Measurements from ENCODE around the gene ZNF789.
A peak's percentile ranks its signal among the peaks of the same experiment; 100 is the strongest.
"Not testable (repeated sequence)": the region's sequence is repeated elsewhere in the genome, so short reads cannot be mapped to it uniquely, and the experiment has no call there.

Gene ZNF789

GRCh38 chr7:99457650-99458493 is 14.8 kb upstream of the ZNF789 start:
- DNase-seq (ENCODE audit: low read depth in 3 of 3): no peak

GRCh38 chr7:99459087-99459486 is 13.6 kb upstream of the ZNF789 start:
- no peak for DNase-seq (ENCODE audit: low read depth in 3 of 3)

- no peak for DNase-seq (ENCODE audit: low read depth in 3 of 3)
Observed at GRCh38 chr7:99460651-99461050, 12.0 kb upstream of the ZNF789 start.

DNA sequence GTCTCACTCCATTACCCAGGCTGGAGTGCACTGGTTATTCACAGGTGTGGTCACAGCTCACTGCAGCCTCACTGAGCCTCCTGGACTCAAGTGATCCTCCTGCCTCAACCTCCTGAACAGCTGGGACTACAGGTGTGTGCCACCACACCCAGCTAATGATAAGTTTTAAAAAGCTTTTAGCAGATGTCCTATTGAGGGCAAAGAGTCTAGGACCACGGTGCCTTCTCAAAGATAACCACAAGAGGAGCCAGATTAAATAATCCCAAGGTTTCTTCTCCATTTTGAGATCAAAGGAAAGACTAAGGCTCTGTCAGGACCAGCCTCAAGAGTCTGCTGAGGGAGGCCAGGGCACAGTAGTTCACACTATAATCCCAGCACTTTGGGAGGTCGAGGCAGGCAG is 11.5 kb upstream of the ZNF789 start:
- no peak for DNase-seq (ENCODE audit: low read depth in 3 of 3)

DNA sequence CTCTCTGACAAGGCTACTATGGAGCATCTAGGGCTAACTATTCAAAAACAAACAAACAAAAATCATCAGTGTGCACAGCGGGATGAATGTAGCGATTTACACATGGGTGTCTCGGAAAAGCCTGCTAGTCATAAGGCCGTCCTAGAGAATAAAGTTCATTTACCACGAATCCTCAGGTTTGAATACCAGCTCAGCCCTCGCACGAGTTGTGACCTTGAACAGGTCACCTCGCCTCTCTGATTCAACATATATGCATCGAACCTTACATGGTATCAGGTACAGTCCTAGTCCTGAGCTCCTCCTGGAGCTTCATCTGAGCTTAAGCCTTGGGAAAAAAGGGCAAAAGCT is 7.3 kb upstream of the ZNF789 start:
- no peak for DNase-seq (ENCODE audit: low read depth in 3 of 3)

GRCh38 chr7:99468336-99468918 is 4.3 kb upstream of the ZNF789 start:
- no peak for DNase-seq (ENCODE audit: low read depth in 3 of 3)

DNA sequence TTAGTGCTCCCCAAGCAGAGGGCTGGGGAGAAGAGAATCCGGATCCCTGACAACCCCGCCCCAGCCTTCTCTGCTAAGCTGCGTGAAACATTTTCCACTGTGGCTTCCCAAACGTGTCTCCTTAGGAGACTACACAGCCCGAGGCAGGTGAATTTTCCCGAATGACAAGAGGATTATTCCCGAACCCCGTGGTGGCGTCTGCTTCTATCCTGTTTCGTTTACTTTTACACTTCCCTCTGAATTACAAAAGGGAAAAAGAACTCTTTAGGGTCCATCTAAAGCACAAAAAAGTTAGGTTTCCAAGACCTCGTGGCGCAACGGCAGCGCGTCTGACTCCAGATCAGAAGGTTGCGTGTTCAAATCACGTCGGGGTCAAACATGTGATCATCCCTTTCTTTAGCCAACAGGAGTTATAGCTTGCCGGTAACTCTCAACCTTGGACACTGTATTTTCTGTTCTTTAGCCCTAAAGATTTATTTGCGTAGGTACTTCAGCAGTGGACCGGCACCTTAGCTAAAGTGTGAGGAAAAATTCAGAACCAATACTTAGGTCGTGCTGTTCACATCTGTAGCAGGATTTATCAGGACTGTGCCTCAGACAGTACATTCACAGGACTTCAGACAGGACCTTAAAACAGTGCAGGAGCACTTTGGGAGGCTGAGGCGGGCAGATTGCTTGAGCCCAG is 3.2 kb upstream of the ZNF789 start:
- no peak for DNase-seq (ENCODE audit: low read depth in 3 of 3)

DNA sequence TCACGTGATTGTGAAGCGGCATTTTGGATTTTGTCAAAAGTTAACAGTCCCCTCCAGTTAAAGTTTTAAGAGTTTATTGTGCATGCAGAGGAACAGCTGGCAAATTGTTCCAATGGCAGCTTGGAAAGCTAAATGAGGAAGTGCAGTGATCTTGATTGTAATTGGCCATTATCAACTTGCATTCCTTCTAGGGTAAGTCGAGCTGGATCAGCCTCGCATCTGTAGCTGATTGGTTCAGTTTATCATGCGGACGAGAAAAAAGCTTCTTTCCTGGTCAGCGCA is 566 bp downstream of the ZNF789 start:
- DNase-seq (ENCODE audit: low read depth in 3 of 3): no peak

- DNase-seq (ENCODE audit: low read depth in 3 of 3): no peak
Observed at GRCh38 chr7:99476107-99476506, 3.4 kb downstream of the ZNF789 start.

- no peak for DNase-seq (ENCODE audit: low read depth in 3 of 3)
Observed at GRCh38 chr7:99478464-99479440, 6.1 kb downstream of the ZNF789 start.

DNA sequence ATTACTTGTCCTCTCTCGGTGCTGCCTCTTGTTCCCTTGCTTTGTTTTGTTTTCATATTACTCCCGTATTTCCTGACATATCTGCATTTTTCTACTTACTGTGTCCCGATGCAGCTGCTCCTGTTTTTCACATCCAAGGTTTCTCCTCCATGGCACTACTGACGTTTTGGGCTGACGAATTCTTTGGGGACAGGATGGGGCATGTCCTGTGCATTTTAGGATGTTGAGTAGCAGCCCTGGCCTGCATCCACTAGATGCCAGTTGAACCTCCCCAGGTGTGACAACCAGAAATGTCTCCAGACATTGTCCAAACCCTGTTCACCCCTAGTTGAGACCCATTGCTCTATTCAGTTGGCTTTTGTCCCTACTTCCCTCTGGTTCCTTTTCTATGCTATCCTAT is 12.4 kb downstream of the ZNF789 start:
- no peak for DNase-seq (ENCODE audit: low read depth in 3 of 3)

DNA sequence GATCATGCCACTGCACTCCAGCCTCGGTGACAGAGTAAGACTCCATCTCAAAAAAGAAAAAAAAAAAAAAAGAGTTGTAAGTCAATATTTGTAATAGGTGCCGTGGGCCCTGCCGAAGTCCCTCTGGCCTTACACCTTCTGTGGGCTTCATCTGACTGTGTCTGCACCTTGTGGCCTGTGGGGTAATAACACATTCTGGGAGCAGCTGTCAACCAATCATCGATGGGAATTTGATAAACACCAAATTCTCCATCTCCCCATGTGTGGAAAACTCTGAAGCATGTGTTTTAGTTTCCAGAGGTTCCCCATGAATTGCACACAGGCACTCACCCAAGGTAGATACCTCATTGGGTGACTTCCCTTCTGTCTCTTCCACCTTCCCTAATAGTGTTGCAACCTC is 16.5 kb downstream of the ZNF789 start:
- no peak for DNase-seq (ENCODE audit: low read depth in 3 of 3)

DNA sequence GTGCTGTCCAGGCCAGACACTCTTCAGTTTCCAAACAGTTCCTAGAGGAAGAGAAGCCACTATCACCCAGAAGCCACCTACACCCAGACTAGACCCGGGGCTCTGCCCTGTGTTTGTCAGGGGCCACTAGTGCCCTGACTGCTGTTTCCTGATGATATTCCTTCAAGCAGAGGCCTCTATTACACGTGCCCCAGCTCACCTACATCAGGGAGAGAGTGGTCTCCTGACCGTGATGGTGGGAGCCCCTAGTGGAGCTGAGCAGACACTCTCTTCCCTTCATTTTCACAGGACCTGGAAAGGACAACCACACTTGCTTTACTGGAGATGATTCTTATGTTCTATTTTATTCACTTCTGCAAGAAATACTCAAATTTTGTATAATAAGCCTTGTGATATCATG is 18.2 kb downstream of the ZNF789 start:
- no peak for DNase-seq (ENCODE audit: low read depth in 3 of 3)

- no peak for DNase-seq (ENCODE audit: low read depth in 3 of 3)
Observed at GRCh38 chr7:99493823-99494222, 21.1 kb downstream of the ZNF789 start.

DNA sequence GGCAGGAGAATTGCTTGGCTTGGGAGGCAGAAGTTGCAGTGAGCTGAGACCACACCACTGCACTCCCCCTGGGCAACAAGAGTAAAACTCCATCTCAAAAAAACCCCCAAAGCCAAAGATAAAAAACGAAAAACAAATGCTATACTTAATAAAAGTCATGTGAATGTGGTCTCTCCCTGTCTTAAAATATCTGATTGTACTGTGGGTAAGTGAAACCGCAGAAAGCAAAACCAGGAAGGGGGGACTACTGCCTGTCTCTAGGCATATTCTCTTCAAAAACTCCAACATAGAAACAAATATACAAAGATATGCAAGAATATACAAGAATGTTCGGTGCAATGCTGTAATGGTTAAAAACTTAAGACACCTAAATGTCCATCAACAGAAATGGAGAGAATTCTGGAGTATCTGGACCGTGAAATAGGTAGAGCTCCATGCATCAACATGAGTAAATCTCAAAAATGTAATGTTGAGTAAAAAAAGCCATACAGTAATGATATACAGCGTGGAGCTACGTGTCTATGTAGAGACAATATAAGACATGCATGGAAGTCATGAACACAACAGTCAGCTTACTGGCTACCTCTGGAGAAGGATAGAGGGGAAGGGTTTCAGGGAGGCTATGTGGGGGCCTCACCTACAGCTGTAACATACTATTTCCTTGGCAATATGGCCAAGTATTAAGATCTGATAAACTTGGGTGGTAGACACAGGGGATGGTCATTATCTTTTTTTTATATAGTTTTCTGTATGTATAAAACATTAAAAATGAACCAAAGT is 25.3 kb downstream of the ZNF789 start:
- no peak for DNase-seq (ENCODE audit: low read depth in 3 of 3)

- DNase-seq (ENCODE audit: low read depth in 3 of 3): no peak
Observed at GRCh38 chr7:99498546-99498944, 25.9 kb downstream of the ZNF789 start.

DNA sequence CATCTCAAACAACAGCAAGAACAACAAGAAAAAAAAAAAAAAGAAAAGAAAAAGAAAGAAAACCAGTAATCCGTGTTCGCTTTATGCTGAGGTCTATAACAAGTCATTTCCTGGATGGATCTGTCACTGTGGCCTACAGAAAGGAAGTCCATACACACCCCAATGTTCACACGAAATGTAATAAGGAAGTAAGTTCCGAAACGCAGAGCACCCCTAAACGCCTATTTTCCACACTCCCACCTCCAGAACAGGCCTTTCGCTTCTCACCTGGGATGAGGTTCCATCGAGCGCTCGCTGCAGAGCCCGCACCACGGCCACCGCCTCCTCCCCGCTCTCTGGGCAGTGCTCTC is 26.7 kb downstream of the ZNF789 start:
- no peak for DNase-seq (ENCODE audit: low read depth in 3 of 3)

DNA sequence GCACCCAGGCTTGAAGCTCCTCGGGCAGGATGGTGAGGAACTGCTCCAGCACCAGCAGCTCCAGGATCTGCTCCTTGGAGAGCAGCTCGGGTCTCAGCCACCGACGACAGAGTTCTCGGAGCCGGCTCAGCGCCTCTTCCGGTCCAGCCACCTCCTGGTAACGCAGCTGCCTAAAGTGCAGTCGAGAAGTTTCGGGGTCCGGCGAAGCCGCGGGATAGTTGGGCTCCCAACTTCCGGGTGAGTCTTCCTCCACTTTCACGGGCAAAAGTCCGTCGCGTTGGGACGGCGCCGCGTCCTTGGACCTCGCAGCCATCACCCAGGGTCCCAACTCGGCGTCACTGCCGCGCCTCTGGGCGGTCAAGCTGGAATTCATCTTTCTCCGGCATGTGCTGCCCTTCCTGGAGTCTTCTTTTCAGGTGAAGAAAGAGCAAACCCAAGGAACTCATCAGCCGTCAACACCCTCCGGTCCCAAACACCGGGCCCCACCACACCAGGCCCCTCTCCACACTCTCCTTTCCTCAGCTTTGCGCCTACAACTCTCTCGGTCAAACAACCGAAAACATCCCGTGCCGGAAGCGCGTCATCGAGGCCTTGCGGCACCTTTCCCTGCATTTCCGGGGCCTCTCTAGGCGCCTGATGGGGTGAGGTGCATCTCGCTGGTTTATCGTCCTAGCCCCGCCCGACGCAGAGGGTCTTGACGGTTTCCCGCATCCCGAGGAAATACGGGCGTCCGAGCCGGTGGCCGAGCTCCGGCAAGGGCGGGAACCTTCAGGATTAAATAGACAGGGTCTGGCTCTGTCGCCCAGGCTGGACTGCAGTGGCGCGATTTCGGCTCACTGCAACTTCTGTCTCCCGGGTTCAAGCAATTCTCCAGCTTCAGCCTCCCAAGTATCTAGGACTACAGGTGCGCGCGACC is 27.3 kb downstream of the ZNF789 start, which contains the start of gene ZNF394:
TSS of gene ZNF394 (minus strand) at position 561 of the 916 bp plus-strand sequence. CDS start at position 373, 188 bp downstream.
- DNase-seq (ENCODE audit: low read depth in 3 of 3): peak; percentile 80 to 87 (median 83)

- no peak for DNase-seq (ENCODE audit: low read depth in 3 of 3)
Observed at GRCh38 chr7:99500637-99501009, 27.9 kb downstream of the ZNF789 start.

DNA sequence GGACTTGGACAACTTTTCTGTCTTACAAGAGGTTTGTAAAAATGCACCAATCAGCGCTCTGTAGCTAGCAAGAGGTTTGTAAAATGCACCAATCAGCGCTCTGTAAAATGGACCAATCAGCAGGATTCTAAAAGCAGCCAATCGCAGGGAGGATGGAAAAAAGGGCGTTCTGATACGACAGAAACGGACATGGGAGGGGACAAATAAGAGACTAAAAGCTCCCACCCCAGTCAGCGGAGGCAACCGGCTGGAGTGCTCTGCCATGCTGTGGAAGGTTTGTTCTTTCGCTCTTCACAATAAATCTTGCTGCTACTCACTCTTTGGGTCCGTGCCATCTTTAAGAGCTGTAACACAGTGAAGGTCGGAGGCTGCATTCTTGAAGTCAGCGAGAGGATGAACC is 28.5 kb downstream of the ZNF789 start:
- not testable (repeated sequence) for DNase-seq (ENCODE audit: low read depth in 3 of 3)

Measured in stimulated activated CD4-positive, alpha-beta T cell treated with anti-CD3 and anti-CD28 coated beads, TNF-alpha, amount 100 ng/mL, for 24 hours (primary cell).